GM21526 (cell line): ENCODE results near the gene PPP1R13B.

Source experiments
- ATAC-seq: cut with Tn5 transposase; IDR thresholded peaks from one replicate; pipeline ENCODE4 v1.9.1; 2021; ENCODE audit warnings: moderate library complexity; ENCODE audit not compliant: unreplicated experiment, low FRiP score

Gene PPP1R13B

GRCh38 chr14:103746701-103747100 is 100.7 kb downstream of the PPP1R13B start:
- no peak for ATAC-seq

DNA sequence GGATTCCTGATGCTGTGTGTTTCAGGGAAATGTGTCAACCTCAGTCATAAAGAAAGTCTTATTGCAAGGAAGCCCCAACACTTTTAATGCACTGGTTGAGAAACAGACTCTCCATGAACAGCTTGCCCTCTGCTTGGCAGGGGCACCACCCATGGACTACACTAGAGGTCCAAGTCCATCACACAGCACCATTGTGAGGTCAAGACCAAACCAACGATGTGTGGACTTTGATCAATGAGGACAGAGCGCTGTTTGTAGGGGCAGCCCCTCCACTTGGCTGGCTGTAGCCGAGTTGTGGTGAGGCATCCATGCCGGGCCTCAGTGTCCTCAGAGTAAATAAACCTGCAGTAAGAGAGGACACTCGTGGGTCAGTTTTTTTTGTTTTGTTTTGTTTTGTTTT is 102.0 kb downstream of the PPP1R13B start:
- no peak for ATAC-seq

DNA sequence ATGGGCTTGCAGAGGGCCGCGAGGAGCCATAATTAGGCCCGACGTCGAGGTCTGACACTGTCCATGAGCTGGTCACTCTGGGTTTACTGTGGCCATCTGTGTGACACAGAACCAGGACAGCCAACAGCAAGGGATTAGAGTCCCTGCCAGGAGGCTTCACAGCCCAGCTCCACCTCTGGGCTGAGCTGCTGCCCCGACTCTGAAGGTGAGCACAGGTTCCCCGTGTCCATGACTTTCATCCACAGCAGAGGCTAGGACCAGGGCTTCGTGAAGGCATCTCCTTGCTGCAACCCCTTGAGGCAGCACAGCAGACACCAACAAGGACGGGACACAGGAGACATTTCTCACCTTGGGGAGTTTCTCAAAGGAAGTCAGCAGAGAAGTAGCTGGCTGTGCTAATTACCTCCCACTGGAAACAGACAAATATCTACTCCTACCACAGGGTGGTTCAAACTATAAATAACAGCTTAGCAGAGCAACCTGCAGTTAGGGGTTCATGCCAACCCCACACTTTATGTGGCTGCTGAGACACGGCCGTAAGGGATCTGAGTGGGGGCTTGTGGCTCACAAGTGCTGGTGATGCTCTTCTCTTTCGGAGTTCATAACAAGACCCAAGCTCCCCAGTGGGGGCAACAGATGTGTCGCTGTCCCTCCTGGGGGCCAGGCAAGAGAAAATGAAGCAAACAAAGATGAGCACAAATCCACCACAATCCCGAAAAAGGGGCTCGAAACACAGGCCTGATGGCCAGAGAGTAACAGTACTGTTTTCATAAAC is 102.6 kb downstream of the PPP1R13B start:
- no peak for ATAC-seq

GRCh38 chr14:103743691-103744090 is 103.7 kb downstream of the PPP1R13B start:
- ATAC-seq = no peak

GRCh38 chr14:103742499-103743255 is 104.7 kb downstream of the PPP1R13B start:
- ATAC-seq = no peak

- ATAC-seq = no peak
Observed at GRCh38 chr14:103741876-103742275, 105.5 kb downstream of the PPP1R13B start.

- ATAC-seq = no peak
Observed at GRCh38 chr14:103740991-103741689, 106.2 kb downstream of the PPP1R13B start.

DNA sequence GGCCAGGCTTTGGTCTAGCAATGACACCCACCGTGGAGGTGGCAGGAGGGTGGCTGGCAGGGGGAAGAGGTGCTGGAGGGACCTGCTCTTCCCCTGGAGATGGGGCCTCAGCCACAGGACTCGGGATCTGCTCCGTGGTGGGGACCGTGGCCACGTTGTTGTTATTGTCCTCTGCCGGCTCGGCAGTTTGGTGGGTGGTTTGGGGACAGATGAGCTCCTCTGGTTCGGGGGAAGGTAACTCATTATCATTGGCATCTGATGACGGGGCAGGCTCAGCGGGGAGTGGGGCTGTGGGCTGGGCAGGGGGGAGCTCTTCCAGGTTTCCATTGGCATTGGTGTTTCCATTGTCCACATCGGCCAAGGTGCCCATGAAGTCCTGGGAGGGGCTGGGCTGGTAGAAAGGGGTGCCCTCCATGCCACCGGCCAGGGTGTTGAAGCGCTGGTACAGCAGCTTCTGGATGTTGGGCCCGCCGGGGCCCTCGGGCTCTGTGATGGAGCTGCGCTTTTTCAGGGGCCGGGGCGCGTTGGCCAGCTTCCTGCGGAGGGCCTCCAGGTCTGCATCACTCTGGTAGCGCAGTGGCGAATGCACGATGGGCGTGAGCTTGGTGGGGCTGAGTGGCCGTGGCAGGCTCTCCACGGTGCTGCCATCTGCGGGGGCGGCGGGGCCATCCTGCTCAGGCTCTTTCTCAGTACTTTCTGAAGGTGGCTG is 107.4 kb downstream of the PPP1R13B start:
- ATAC-seq = no peak

- no peak for ATAC-seq
Observed at GRCh38 chr14:103739466-103739792, 107.9 kb downstream of the PPP1R13B start.

- no peak for ATAC-seq
Observed at GRCh38 chr14:103738701-103739451, 108.5 kb downstream of the PPP1R13B start.

- ATAC-seq = no peak
Observed at GRCh38 chr14:103738166-103738565, 109.2 kb downstream of the PPP1R13B start.

DNA sequence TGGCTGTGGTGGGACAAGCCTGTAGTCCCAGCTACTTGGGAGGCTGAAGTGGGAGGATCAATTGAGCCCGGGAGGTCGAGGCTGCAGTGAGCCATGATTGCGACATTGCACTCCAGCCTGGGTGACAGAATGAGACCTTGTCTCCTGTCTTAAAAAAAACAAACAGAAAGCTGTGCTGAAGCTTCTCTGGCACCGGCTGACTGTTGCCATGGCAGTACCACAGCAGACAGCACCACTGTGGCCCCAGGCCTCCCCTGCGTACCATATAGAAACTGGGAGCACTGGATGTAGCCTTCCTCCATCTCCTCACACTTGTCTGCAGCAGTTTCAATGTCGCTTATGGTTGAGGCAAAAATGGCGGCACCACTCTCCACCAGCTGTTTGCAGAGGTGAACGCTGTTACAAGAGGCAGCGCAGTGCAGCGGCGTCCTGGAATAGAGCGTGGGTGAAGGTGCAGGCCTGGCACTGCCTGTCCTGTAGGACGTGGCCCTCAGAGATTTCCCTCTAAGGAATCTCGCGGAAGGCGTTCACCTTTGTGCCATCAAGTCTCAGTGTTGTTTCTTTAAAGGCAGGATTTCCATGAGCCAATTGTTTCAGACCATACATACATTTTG is 109.8 kb downstream of the PPP1R13B start:
- no peak for ATAC-seq

- ATAC-seq = no peak
Observed at GRCh38 chr14:103736546-103737431, 110.6 kb downstream of the PPP1R13B start.

DNA sequence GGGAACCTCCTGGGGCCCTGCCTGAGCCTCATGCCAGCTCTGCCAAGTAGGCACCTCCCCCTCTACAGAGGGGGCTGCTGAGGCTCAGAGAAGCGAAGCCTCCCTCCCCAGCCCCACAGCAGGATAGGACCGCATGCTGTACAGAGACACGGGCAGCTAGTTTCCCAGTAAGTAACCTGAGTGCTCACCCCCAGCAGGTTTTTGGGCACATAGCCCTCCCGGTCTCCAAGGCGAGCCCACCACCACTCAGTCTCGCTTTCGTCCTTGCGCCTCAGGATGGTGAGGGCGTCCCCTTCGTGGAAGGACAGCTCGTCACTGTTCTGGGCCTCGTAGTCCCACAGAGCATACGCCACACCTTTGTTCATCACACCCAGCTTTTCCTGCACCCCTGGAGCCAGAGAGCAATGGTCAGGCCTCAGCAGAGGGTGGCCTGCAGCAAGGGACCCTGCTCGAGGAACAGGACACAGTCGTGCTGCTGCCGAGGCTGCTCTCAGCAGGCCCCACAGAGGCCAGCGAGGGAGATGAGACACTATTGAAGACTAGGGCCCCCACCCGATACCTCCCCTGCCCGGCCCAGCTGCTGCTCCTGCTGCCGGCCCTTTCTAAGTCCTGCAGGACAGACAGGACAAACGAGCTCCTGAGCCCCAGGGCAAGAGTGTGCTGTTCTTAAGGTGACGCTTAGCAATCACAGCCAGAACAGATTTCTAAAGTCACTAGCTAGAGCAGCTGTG is 111.4 kb downstream of the PPP1R13B start:
- ATAC-seq = no peak

DNA sequence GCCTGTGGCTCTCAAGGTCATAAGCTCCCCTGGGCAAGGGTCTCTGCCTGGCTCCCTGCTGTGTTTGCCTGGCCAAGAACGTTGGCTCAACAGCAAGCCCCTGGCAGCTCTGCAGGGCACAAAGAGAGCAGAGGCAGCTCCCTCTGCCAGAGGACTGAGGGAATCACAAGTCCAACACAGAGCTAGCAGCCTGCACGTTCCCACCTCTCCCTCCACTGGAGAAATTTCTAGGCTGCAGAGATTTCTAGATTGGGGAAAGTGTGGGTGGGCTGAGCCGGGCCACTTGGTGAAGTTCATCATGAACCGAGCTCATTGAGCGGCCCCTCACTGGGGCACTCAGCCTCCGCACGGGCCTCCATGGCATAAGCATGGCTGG is 111.9 kb downstream of the PPP1R13B start:
- no peak for ATAC-seq

- no peak for ATAC-seq
Observed at GRCh38 chr14:103735022-103735421, 112.4 kb downstream of the PPP1R13B start.

DNA sequence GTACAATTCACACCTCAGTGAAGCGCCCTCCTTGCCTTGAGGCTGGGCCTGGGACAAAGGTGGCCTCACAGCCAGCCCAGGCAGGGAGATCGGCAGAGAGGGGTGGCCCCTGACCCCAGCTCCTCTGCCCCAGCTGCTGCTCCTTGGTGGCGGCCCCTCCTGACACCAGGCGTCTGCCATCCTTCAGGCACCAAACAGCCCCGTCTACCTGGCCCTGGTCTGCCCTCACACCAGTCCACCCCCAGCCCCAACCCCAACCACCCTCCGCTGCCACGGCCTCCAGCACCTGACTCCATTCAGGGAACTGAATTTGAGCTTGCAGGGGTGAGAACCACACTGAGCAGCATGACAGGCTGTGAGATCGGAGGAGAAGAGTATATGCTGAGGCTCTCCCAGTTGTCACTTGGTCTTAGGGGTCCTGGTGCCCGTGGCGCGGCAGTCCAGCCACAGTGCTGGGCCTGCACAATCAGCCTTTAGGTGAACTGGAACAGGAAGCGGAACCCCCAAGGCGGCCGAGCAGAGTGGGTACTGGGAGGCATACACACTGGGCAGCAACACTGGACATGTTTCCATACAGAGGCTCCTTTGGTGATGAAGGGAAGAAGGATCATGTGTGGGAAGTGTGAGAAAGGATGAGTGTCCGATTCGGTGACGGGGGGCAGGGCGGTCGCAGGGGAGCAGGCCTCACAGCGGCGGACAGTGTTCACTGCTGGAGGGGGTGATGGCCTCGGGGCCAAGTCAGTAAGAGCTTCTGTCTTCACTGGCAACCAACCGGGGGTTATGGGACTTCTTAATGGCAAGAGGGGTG is 113.1 kb downstream of the PPP1R13B start:
- ATAC-seq = no peak
